ENCODE data around the gene SRD5A1.

Gene SRD5A1

DNA sequence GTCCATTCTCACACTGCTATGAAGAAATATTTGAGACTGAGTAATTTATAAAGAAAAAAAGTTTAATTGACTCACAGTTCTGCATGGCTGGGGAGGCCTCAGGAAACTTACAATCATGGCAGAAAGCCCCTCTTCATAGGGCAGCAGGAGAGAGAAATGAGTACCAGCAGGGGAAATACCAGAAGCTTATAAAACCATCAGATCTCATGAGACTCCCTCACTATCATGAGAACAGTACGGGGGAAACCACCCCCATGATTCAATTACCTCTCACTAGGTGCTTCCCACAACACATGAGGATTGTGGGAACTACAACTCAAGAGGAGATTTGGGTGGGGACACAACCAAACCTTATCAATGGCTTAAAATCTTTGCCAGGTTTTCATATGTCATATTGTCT lies 59.7 kb downstream of the SRD5A1 start:
- DNase-seq = no peak

DNA sequence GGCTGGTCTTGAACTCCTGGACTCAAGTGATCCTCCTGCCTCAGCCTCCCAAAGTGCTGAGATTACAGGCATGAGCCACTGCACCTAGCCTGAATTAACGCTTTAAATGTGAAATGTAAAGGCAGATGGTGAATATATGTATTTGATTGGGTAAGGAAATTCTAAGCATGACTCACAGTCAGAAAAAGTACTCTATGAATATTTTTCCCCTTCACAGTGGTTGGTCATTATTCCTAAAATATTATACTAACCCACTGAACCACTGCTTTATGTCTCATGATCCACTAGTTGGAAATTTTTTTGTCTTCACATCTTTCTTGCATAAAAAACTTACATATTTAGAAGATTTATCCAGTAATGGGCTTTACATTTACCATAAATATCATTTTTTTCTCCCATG lies 65.5 kb downstream of the SRD5A1 start:
- DNase-seq = no peak

DNA sequence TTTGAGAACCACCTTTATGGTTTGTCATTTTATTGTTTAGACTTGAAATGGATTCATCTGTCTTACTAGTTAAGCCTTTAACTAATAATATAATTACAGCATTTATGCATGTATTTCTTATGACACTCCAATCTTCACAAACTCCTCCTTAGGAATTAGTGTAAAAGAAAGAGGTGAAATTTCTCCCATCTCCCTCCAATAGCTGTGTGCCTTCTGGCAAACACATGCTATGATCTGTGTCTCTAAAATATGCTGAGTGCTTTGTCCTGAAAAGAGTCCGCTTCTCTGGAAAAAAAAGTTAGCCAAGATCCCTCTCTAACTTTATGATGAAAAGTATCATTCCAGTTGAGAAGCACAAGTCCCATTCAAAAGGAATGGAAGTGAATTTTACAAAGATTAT lies 66.1 kb downstream of the SRD5A1 start:
- no peak for DNase-seq

DNA sequence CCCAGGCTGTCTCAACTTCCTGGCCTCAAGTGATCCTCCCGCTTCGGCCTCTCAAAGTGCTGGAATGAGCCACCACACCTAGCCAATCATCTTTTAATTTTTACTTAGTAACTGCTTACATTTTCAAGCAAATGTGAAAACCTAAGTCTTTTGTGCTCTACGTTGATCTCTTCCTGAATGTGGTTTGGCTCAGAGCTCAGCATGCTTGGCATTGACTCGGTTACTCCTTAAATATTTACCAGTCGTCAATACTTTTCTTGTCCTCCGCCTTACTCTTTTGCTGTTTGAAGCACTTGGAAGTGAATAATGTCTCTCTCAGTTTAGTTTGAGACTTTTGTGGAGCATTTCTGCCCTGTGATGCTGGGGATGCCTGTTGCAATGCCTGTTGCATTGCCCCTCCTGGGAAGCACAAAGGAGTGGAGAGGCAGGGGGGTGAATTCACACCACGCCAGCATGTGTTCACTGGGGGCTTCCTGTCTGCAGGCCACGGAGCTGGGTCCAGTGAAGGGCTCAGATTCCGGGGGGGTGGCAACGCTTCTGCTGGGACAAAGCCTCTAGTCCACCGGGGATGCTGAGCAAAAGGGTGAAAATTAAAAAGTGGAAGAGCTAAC lies 66.9 kb downstream of the SRD5A1 start:
- DNase-seq = no peak

DNA sequence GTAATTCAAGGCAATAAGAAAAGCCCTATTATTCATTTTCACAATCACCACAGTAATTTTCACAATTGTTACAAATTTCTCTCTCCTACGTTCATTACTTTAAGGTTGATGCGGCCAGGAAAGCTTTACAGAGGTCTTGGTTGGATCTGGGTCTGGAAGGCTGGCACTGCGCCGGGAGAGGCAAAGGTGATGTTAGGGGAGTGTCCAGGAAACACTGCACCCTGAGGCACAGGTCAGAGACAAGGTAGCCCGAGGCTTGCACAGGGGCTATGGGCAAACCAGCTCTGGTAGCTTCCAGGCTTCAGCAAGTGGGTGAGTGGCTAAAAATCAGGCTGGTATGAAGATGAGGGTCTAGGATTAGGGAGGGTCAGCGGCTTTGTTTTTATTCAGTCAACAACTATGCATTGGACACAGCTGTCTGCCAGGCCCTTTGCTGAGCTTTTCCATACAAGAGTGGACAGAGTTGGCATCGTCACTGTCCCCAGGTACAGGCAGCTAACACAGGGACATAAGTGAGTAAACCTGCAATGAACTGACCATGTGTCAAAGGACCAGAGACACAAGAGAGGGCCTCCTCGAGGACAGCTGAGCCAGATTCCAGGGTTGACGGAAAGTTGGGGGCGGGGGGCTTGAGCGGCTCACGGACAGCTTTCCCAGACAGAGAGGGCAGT lies 67.6 kb downstream of the SRD5A1 start:
- no peak for DNase-seq

DNA sequence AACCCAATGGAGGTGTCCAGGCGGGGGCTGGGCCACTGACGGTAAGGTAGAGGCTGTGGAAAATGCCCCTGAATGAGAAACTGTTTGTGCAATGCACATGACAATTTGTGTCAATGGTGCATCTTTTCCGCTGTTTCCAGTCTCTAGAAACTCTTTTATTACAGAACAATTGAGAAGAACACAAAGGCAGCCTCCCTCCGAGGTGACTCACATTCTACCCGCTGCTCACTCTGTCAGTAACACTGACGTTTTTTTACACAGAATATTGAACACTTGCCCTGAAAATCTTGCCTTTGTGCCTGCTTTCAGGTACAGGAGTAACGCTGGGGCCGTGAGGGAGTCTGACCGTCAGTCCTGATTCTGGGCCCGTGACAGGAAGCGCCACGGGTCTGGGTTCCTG lies 68.3 kb downstream of the SRD5A1 start:
- no peak for DNase-seq

DNA sequence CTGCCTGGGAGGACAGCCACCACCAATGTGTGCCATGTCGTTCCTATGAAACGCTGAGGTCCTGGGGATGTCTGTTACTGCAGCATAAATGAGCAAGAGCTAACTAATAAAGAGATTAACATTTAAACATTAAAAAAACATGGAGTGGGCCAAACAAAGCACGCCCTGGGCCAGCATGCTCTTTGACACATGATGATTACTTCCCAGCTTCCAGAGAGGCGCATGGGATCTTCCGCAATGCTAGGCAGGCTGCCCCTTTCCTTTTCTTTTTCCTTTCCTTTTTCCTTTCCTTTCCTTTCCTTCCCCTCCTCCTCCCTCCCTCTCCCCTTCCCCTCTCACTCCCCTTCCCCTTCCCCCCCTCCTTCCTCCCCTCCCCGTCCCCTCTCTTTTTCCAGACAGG lies 69.4 kb downstream of the SRD5A1 start:
- no peak for DNase-seq

DNA sequence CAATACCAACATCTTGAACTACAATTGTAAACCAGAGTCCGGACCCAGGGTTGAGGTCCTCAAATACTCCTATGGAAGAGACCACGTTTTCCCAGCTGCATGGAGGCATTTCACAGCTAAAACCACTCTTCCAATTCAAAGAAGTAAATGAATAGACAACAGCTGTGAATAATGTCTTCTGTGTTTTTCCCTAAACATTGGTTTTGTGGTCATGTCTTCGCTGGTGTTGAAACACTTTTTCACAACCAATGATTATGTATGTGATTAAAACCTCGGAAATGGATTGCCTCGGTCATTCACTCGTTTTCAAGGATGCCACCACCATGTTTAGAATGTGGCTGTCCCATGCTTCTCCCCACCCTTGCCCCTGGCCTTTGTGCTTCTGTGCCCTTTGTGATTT lies 70.6 kb downstream of the SRD5A1 start:
- no peak for DNase-seq

DNA sequence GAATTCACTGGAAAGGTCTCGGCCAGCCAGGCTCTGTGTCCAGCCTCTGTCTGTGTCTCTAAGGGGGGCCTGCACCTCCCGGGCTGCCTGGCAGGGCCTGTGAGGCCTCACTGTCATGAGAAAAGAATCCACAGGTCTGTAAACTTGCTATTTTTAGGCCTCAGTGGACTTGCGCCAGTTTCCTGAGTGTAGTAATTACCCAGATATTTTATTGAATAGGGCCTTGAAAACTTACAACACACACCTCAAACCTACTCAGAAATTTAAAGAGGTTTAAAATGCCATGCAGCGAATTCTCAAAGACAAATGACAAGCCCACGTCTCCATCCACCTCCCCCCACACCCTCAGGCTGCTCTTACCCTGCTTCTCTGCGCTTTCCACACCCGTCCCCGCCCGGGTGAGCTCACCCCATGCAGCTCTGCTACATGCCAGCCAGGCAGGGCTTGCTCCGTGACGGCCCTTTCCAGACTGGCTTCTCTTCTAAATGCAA lies 71.2 kb downstream of the SRD5A1 start:
- DNase-seq = peak; percentile 83

DNA sequence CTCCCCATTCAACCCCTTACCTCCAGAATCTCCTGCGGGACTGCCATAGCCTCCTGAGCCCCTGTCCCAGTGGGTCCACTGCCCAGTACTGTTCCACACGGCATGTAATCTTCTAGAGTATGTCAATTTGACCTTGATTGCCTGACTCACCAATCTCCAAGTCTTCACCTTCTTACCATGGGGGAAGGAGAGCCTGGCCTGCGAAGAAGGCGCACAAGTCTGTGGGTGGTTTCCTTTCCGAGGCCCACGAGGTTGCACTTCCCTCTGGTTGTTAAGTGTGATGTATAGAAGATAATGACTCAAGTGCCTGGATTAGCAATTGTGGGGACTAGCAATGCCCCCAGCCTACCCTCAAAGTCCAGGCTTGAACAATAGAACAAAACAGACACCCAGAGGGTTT lies 71.8 kb downstream of the SRD5A1 start:
- DNase-seq = no peak

DNA sequence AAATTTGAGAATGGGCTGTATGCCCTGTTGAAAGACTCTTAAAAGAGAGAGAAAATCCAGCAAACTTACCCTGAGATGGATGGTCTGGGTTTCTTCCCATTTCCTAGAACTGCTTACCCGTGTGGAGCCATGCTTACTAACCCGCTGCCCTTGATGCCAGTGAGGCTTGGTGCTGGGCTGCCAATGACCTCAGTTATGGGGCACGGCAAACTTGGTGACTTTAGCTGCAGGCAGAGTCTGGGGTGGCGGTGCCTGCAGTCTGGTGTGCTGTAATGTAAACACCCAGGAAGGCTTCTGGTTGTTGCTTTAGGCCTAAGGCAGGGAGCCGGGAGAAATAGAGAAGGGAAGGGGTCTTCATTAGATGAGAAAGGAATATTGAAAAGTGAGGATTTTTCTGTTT lies 72.7 kb downstream of the SRD5A1 start:
- DNase-seq = no peak

DNA sequence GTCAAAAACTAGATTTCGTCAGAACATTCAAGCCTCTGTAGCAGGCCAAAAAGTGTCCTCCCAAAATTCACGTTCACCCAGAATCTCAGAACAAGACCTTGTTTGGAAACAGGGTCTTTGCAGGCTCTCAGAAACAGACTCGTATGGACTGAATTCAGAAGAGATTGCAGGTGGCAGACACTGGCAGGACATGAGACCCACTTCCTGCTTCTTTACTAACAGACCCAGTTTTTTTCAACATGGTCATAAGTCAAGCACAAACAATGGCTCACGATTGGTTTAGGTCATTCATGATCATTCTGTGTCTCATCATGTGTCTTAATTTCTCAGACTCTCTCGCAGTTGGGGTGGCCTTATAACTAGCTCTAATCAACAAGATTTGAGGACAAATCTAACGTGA lies 74.6 kb downstream of the SRD5A1 start:
- no peak for DNase-seq

DNA sequence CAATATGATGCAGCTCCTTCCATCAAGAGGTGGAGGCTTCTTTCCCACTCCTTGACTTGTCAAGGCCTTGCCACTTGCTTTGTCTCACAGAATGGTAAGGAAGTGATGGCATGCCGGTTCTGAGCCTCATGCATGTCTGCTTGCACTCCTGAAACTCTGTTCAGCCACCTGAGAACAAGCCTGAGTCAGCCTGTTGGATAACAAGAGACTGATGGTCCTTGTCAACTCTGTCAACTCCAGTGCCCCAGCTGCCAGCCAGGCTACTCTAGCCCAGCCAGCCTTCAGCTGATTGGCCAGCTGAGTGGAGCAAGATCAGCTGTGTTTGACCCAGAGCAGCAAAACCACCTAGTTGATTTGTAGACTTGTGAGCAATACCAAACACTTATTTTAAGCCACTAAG lies 75.6 kb downstream of the SRD5A1 start:
- DNase-seq = no peak

DNA sequence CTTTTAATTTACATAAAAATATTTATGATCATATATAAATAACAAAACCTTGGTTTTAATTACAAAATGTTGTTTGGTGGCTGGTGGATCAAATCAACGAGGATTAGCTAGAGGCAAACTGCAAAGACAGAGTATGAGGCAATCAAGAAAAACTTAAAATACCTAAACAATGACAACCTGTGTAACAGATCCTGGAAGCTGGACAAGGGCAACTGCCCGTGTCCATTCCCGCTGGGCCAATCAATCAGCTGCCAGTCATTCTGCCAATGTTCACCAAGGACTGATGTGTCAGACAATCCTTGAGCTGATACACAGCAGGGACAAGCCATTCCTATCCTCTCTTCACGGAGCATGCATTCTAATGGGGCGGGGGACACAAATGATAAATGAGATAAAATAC lies 76.8 kb downstream of the SRD5A1 start:
- DNase-seq = no peak

DNA sequence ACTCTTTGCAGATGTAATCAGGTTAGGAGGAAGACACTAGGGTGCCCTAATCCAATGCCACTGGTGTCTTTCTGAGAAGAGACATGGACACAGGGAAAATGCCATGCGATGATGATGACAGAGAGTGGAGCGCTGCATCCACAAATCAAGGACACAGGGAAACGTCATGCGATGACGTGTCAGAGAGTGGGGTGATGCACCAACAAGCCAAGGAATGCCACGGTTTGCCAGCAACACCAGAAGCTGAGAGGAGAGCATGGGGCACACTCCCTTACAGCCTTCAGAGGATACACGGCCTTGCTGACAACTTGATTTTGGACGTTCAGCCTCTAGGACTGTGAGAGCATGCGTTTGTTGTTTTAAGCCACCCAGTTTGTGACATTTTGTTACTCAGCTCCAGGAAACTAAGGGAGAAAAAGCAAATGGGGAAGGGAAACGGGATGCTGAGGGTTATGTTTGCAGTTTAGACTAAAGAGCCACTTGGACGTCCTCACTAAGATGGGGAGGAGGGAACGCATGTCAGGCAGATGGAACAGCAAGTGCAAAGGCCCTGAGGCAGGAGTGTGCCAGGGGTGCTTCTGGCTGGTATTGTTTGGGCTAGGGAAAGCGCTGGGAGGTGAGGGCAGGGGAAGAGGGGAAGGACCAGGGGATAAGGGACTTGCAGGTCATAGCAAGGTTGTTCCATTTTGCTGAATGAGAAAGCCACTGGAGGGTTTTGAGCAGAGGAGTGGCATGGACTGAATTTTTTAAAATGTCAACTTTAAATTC lies 77.5 kb downstream of the SRD5A1 start:
- DNase-seq = no peak

DNA sequence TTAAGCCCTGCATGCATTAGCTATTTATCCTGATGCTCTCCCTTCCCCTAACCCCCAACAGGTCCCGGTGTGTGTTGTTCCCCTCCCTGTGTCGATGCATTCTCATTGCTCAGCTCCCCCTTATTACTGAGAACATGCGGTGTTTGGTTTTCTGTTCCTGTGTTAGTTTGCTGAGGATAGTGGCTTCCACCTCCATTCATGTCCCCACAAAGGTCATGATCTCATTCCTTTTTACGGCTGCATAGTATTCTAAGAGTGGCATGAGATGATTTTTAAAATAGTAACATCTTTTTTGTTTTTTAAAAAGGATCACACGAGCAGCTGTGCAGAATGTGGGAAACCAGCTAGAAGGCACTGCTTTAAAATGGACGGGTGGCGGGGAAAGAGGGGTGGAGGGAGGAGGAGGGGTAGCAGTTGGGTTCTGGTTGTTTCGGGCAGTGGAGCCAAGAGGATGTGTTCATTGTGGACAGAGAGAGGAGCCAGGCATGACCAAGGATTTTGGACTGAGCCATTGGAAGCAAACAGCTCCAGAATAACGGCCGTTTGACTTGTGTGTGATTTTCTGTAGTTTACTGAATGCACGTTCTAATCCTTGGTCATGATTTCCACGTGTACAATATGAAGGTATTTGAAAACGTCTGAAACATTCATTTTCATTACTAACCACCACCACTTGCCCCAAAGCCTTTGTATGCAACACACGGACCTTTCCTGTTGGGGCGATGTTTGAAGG lies 78.3 kb downstream of the SRD5A1 start:
- no peak for DNase-seq

DNA sequence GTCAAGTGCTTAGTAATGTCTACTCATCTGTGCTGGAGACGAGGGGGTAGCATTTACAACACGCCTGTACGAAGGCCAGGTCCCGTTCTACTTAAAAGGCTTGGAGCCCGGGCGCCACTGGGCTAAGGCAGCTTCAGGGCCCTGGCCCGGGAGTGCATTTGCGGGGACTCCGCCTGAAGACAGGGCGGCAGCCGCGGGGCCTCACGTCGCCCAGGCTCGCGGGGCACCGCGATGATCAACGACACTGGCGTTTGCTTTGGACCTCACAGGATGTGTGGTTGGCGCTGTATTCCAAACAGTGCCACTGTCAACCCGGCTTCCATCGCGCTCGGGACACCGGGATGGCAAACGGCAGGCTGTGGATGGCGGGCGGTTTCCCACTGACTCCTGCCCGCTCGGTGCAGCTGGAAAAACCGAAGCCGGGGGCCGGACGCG lies 78.9 kb downstream of the SRD5A1 start:
- peak; percentile 46 for DNase-seq

DNA sequence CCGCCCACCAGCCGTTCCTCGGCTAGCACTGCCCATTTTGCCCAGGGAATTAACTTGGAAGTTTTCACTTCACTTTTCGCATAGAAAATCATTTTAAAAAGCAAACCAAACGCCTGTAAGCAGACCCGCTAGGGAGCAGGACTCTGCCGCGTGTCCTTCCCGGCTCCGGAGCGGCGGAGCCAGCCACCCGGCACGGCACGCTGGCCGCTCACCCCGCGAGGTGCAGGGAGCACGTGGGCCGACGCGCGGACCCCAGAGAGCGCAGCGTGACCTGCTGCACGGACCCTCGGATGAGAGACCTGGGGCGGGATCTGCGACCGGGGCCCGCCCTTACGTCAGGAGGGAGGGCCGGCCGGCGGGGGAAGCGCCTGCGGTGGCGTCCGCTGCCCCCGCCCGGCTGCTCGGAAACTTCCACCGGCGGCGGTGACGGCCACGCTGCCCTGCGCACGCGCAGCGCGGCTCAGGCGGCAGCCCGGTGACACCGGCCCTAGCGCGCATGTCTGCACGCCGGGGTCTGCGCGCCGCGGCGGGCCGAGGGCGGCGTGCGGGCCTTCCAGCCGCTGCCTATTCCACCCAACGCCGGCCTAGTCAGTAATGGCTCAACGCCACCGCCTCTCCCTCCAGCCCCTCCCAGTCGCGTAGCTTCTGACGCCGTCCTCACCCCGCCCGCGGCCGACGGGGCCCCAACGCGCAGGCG lies 79.5 kb downstream of the SRD5A1 start:
- peak; percentile 91 for DNase-seq

DNA sequence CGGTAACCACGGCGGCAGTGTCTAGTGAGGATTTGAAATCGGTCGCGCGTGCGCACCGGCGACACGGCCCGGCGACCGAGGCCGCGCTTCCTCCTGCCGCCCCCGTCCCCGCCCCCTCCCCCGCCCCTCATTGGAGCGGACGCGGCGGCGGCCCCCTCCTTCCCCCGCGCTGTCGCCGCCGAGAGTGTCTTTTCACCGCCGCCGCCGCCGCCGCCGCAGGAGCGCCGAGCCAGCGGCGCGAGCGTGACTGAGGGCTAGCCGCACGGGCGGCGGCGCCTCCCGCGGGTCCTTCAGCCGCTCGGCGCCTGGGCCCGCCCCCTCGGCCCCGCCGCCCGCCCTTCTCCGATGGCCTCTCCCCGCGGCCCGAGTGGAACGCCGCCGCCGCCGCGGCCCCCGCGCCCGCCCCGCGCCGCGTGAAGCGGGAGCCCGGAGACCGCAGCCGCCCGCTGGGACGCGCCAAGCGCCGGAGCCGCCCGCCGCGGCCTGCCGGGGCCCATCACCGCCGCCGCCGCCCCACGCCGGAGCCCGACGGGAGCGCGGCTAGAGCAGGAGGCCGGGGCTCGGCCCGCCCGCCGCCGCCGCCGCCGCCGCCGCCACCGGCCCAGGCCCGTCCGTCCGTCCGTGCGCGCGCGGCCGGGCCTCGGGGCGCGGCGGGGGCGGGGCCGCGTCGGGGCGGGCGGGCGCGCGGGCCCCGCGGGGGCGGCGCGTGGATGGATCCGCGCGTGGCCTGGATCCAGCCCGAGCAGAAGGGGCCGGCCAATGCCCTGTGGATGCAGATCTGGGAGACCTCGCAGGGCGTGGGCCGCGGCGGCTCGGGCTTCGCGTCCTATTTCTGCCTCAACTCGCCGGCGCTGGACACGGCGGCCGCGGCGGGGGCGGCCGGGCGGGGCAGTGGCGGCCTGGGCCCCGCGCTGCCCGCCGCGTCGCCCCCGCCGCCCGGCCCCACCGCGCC lies 80.3 kb downstream of the SRD5A1 start, which contains the start of gene TENT4A:
Gene TENT4A (plus strand): TSS at position 159 of the 952 bp plus-strand sequence. CDS start 552 bp downstream, at position 711.
- DNase-seq = no peak

DNA sequence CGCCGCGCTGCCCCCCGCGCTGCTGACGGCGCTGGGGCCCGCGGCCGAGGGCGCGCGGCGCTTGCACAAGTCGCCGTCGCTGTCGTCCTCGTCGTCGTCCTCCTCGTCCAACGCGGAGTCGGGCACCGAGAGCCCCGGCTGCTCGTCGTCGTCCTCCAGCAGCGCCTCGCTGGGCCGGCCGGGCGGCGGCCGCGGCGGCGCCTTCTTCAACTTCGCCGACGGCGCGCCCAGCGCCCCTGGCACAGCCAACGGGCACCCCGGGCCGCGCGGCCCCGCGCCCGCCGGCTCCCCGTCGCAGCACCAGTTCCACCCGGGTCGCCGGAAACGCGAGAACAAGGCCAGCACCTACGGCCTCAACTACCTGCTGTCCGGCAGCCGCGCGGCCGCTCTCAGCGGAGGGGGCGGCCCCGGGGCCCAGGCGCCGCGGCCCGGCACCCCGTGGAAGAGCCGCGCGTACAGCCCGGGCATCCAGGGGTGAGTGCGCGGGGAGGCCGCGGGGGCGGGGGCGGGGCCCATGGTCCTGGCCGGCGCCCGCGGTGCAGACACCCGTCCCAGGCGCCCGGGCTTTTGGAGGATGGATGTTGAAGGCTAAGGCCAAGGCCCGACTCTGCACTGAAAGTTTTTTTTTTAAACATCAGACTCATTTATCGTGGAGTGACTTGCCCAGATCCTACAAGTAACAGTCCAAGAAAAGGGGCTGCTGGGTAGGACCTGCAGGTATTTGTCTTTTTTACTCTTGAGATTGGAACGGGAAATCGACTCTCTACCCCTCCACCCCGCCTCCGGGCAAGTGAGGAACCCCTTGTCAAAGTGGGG lies 81.2 kb downstream of the SRD5A1 start:
- DNase-seq = peak; percentile 7
